HepG2 (cell line): ENCODE data around the gene SPNS3. TPM values are rescaled to one million over a fixed set of nuclear protein-coding genes. Genes with fewer than 3 reads are reported as not detected.

Experiments
- ARID5B ChIP-seq: IDR thresholded peaks from 2 replicates; pipeline ENCODE4 v1.4.0; 2020; ENCODE audit warnings: mild to moderate bottlenecking, missing genetic modification reagents
- CREB3 ChIP-seq: sonication (generic); formaldehyde crosslinking; IDR thresholded peaks from 2 replicates; pipeline ENCODE4 v1.5.0; 2020; ENCODE audit warnings: missing genetic modification reagents
- ERF ChIP-seq: IDR thresholded peaks from 2 replicates; pipeline ENCODE4 v1.6.1; 2018; ENCODE audit warnings: missing biosample characterization, missing genetic modification reagents
- FOXP1 ChIP-seq, 2 experiments: fragments of 450-650 bp in 1 of 2; IDR thresholded peaks; 2 replicates each; pipeline ENCODE4 v1.6.1; 2017 to 2018; ENCODE audit warnings: antibody characterized with exemption in 1 of 2
- MXI1 ChIP-seq: IDR thresholded peaks from 3 replicates; pipeline ENCODE4 v1.6.1; 2012; ENCODE audit warnings: low read depth, low read length, inconsistent platforms, borderline replicate concordance
- MYNN ChIP-seq: sonication (generic); formaldehyde crosslinking; IDR thresholded peaks from 2 replicates; pipeline ENCODE4 v1.4.0; 2020; ENCODE audit warnings: mild to moderate bottlenecking, low read depth, missing genetic modification reagents
- NCOA2 ChIP-seq: sonication (generic); formaldehyde crosslinking; IDR thresholded peaks from 2 replicates; pipeline ENCODE4 v1.8.0; 2022; ENCODE audit warnings: inconsistent platforms
- PATZ1 ChIP-seq: sonication (generic); formaldehyde crosslinking; IDR thresholded peaks from 2 replicates; pipeline ENCODE4 v1.4.0; 2020; ENCODE audit warnings: missing genetic modification reagents
- TBX2 ChIP-seq: sonication (generic); formaldehyde crosslinking; IDR thresholded peaks from 2 replicates; pipeline ENCODE4 v1.5.0; 2020; ENCODE audit warnings: missing genetic modification reagents, mild to moderate bottlenecking, borderline replicate concordance
- TFDP2 ChIP-seq: sonication (generic); formaldehyde crosslinking; IDR thresholded peaks from 2 replicates; pipeline ENCODE4 v1.4.0; 2020; ENCODE audit warnings: missing genetic modification reagents
- THRA ChIP-seq: sonication (generic); formaldehyde crosslinking; IDR thresholded peaks from 2 replicates; pipeline ENCODE4 v1.4.0; 2020; ENCODE audit warnings: missing genetic modification reagents, borderline replicate concordance
- ZNF18 ChIP-seq: sonication (generic); formaldehyde crosslinking; IDR thresholded peaks from 2 replicates; pipeline ENCODE4 v1.8.0; 2022; ENCODE audit warnings: mild to moderate bottlenecking, missing genetic modification reagents; ENCODE audit not compliant: insufficient replicate concordance
- ZNF205 ChIP-seq: IDR thresholded peaks from 2 replicates; pipeline ENCODE4 v1.6.1; 2018; ENCODE audit warnings: missing biosample characterization, missing genetic modification reagents
- ZNF367 ChIP-seq: sonication (generic); formaldehyde crosslinking; IDR thresholded peaks from 2 replicates; pipeline ENCODE4 v1.4.0; 2020; ENCODE audit warnings: missing genetic modification reagents, borderline replicate concordance
- ZSCAN12 ChIP-seq: sonication (generic); formaldehyde crosslinking; IDR thresholded peaks from 2 replicates; pipeline ENCODE4 v1.9.0; 2021; ENCODE audit warnings: mild to moderate bottlenecking, missing genetic modification reagents
- polyA plus RNA-seq, 8 experiments: library from polyadenylated mRNA; depleted of rRNA in 3 of 8; stranded (reverse) in 7 of 8; unstranded in 1 of 8; fragments of >200 nt; fragmentation: Illumina TruSeq in 4 of 8; extraction: Trizol in 4 of 8; gene quantifications; 2 replicates each; pipeline versions ENCODE4 v1.2.1 to v1.2.3, GENCODE V29; 2011 to 2016; ENCODE audit warnings: low read depth in 4 of 8, missing spikeins in 1 of 8, mixed read lengths in 1 of 8; ENCODE audit not compliant: insufficient read depth in 1 of 8
- total RNA-seq, 5 experiments: library from RNA; depleted of rRNA; stranded (reverse); fragments of >200 nt; fragmentation: Illumina TruSeq; extraction: Trizol; gene quantifications; 2 replicates each; pipeline ENCODE4 v1.2.3, GENCODE V29; 2016; ENCODE audit warnings: low read depth in 1 of 5

Gene SPNS3
- total and polyA plus RNA-seq, 2 of the 13 experiments (the other 11 are each of a cell fraction or from before 2014, with no cell fraction given): not detected

- TF ChIP-seq ZNF18 (CRISPR knock-in tag): peak; percentile 87
- TF ChIP-seq NCOA2 (CRISPR knock-in tag): 0 out of 2 replicates have a peak, but pooled peaks have one; percentile 13
- TF ChIP-seq TFDP2: no peak
- peak; percentile 57; the same call in 1 of the 2 replicates for TF ChIP-seq ERF (CRISPR knock-in tag)
- TF ChIP-seq FOXP1 (IDR thresholded peaks at IDR 0.05): no peak; the same call in 1 of the 2 replicates
- peak; percentile 75 for TF ChIP-seq FOXP1 (CRISPR knock-in tag; IDR thresholded peaks at IDR 0.05)
- TF ChIP-seq TBX2: peak; percentile 54; the same call in 1 of the 2 replicates
- peak; percentile 43; the same call in 1 of the 2 replicates for TF ChIP-seq PATZ1 (CRISPR knock-in tag)
- TF ChIP-seq ARID5B: peak; percentile 66
- 0 out of 2 replicates have a peak, but pooled peaks have one; percentile 34 for TF ChIP-seq CREB3
- no peak for TF ChIP-seq MYNN
- TF ChIP-seq ZNF367 (CRISPR knock-in tag): no peak
- TF ChIP-seq ZSCAN12: no peak
- no peak for TF ChIP-seq THRA (CRISPR knock-in tag)
- TF ChIP-seq ZNF205: peak; percentile 70; the same call in 1 of the 2 replicates
- TF ChIP-seq MXI1: peak; percentile 30; the same call in 1 of the 3 replicates
Measured at GRCh38 chr17:4453812-4454591, 20.3 kb downstream of the SPNS3 start (continued).
